HEK293 (cell line): ENCODE data around the gene MMP28.

Source experiments
- CTCF ChIA-PET: fragments of 350-600 bp; formaldehyde crosslinking; extraction: SDS; loops from one replicate; lab custom pipeline; 2021; ENCODE audit warnings: antibody characterized with exemption; lab: Yijun Ruan, JAX
- POLR2A ChIA-PET: fragments of 300-600 bp; formaldehyde crosslinking; extraction: SDS; loops from one replicate; lab custom pipeline; 2020; ENCODE audit warnings: antibody characterized with exemption, inconsistent platforms; lab: Yijun Ruan, JAX
- H3K27ac ChIP-seq: fragments of 200-500 bp; sonication (Bioruptor generic); 2 replicates; pipeline ENCODE4 v1.5.1; 2014; ENCODE audit warnings: low read depth, low read length, control low read depth, inconsistent platforms; ENCODE audit errors: extremely low read depth
- H3K36me3 ChIP-seq, 2 experiments: fragments of 200-500 bp in 1 of 2; sonication (Bioruptor generic) in 1 of 2; 1 replicate in 1 of 2; 2 replicates in 1 of 2; pipeline ENCODE4 v1.5.1; 2014 to 2017; ENCODE audit warnings: inconsistent platforms in 2 of 2, low read length in 2 of 2; ENCODE audit not compliant: control insufficient read depth in 2 of 2, insufficient read depth in 1 of 2
- H3K4me1 ChIP-seq: fragments of 200-500 bp; sonication (Bioruptor generic); 2 replicates; pipeline ENCODE4 v1.5.1; 2014; ENCODE audit warnings: mild to moderate bottlenecking, low read length, inconsistent platforms; ENCODE audit not compliant: control insufficient read depth, insufficient read depth
- H3K4me3 ChIP-seq: 2 replicates; pipeline ENCODE4 v1.5.1; 2011; ENCODE audit warnings: low read depth, mild to moderate bottlenecking, control low read depth, low read length, moderate library complexity
- H3K9me3 ChIP-seq: fragments of 200-500 bp; sonication (Bioruptor generic); 2 replicates; pipeline ENCODE4 v1.5.1; 2014; ENCODE audit warnings: low read depth, low read length, inconsistent platforms; ENCODE audit not compliant: control insufficient read depth, insufficient read depth
- GLIS1 ChIP-seq: fragments of 450-650 bp; formaldehyde crosslinking; IDR thresholded peaks from 2 replicates; pipeline ENCODE4 v1.5.1; 2016; ENCODE audit warnings: missing biosample characterization, missing genetic modification characterization
- PRDM4 ChIP-seq: fragments of 450-650 bp; formaldehyde crosslinking; IDR thresholded peaks from 2 replicates; pipeline ENCODE4 v1.5.1; 2017; ENCODE audit warnings: missing biosample characterization, missing genetic modification characterization
- PRDM6 ChIP-seq: fragments of 450-650 bp; formaldehyde crosslinking; IDR thresholded peaks from 2 replicates; pipeline ENCODE4 v1.5.1; 2017; ENCODE audit warnings: missing biosample characterization, missing genetic modification characterization
- YY2 ChIP-seq: fragments of 450-650 bp; formaldehyde crosslinking; IDR thresholded peaks from 2 replicates; pipeline ENCODE4 v1.5.1; 2016; ENCODE audit warnings: missing biosample characterization, missing genetic modification characterization
- ZBTB1 ChIP-seq: fragments of 450-650 bp; formaldehyde crosslinking; IDR thresholded peaks from 2 replicates; pipeline ENCODE4 v1.5.1; 2016; ENCODE audit warnings: missing biosample characterization, missing genetic modification characterization
- ZNF16 ChIP-seq: fragments of 450-650 bp; formaldehyde crosslinking; IDR thresholded peaks from 2 replicates; pipeline ENCODE4 v1.5.1; 2016; ENCODE audit warnings: low read depth, missing biosample characterization, missing genetic modification characterization
- ZNF175 ChIP-seq: fragments of 450-650 bp; formaldehyde crosslinking; IDR thresholded peaks from 2 replicates; pipeline ENCODE4 v1.5.1; 2016; ENCODE audit warnings: missing biosample characterization, missing genetic modification characterization
- ZNF184 ChIP-seq: fragments of 450-650 bp; IDR thresholded peaks from 2 replicates; pipeline ENCODE4 v1.5.1; 2018; ENCODE audit warnings: missing biosample characterization, mild to moderate bottlenecking, missing genetic modification characterization
- ZNF214 ChIP-seq: fragments of 450-650 bp; formaldehyde crosslinking; IDR thresholded peaks from 2 replicates; pipeline ENCODE4 v1.5.1; 2017; ENCODE audit warnings: missing biosample characterization, mild to moderate bottlenecking, missing genetic modification characterization, borderline replicate concordance
- ZNF221 ChIP-seq: fragments of 450-650 bp; formaldehyde crosslinking; IDR thresholded peaks from 2 replicates; pipeline ENCODE4 v1.5.1; 2017; ENCODE audit warnings: missing biosample characterization, missing genetic modification characterization, borderline replicate concordance
- ZNF274 ChIP-seq, 2 experiments: fragments of 200-500 bp in 1 of 2; fragments of 450-650 bp in 1 of 2; sonication (Bioruptor generic) in 1 of 2; formaldehyde crosslinking in 1 of 2; IDR thresholded peaks; 2 replicates each; pipeline versions ENCODE4 v1.5.1 to v1.6.1; 2014 to 2016; ENCODE audit warnings: borderline replicate concordance in 1 of 2, inconsistent platforms in 1 of 2, low read length in 1 of 2, missing biosample characterization in 1 of 2, missing genetic modification characterization in 1 of 2
- ZNF292 ChIP-seq: fragments of 450-650 bp; formaldehyde crosslinking; IDR thresholded peaks from 2 replicates; pipeline ENCODE4 v1.5.1; 2016; ENCODE audit warnings: low read depth, missing biosample characterization, missing genetic modification characterization, borderline replicate concordance
- ZNF398 ChIP-seq: fragments of 450-650 bp; formaldehyde crosslinking; IDR thresholded peaks from 2 replicates; pipeline ENCODE4 v1.5.1; 2017; ENCODE audit warnings: missing biosample characterization, missing genetic modification characterization
- ZNF404 ChIP-seq: fragments of 450-650 bp; formaldehyde crosslinking; IDR thresholded peaks from 2 replicates; pipeline ENCODE4 v1.5.1; 2017; ENCODE audit warnings: missing biosample characterization, missing genetic modification characterization
- ZNF48 ChIP-seq: fragments of 450-650 bp; formaldehyde crosslinking; IDR thresholded peaks from 2 replicates; pipeline ENCODE4 v1.5.1; 2016; ENCODE audit warnings: missing biosample characterization, missing genetic modification characterization
- ZNF488 ChIP-seq: fragments of 450-650 bp; formaldehyde crosslinking; IDR thresholded peaks from 2 replicates; pipeline ENCODE4 v1.5.1; 2016; ENCODE audit warnings: missing biosample characterization, missing genetic modification characterization
- ZNF600 ChIP-seq: fragments of 450-650 bp; formaldehyde crosslinking; IDR thresholded peaks from 2 replicates; pipeline ENCODE4 v1.5.1; 2016; ENCODE audit warnings: missing biosample characterization, missing genetic modification characterization
- ZNF639 ChIP-seq: fragments of 450-650 bp; formaldehyde crosslinking; IDR thresholded peaks from 2 replicates; pipeline ENCODE4 v1.5.1; 2016; ENCODE audit warnings: missing biosample characterization, missing genetic modification characterization
- ZSCAN4 ChIP-seq: fragments of 450-650 bp; formaldehyde crosslinking; IDR thresholded peaks from 2 replicates; pipeline ENCODE4 v1.5.1; 2017; ENCODE audit warnings: missing biosample characterization, missing genetic modification characterization

MMP28 gene

GRCh38 chr17:35729405-35729833 is 66.0 kb downstream of the MMP28 start (continued):
- no peak for TF ChIP-seq ZNF184 (tag by site-specific recombination)
- TF ChIP-seq ZNF16 (tag by site-specific recombination) = no peak
- no peak for TF ChIP-seq ZNF214

- TF ChIP-seq ZNF175 (tag by site-specific recombination) = no peak
- no peak for TF ChIP-seq ZSCAN4 (tag by site-specific recombination)
- no peak for TF ChIP-seq PRDM4 (tag by site-specific recombination)
- POLR2A ChIA-PET = interaction anchor here (1.2 kb wide), 1 partner anchor 80 kb away, joined by 5 read pairs; the partner anchor contains the start of gene TAF15
- CTCF ChIA-PET = interaction anchor here (1.2 to 5.3 kb wide), 4 partner anchors 19 to 114 kb away, joined by 3 to 44 read pairs (median 14); no protein-coding TSS in a partner anchor
- no peak overlapping the region for H3K4me3 ChIP-seq
- no peaks in the 10 kb centered on the region for H3K9me3 ChIP-seq
- no peak overlapping the region for H3K27ac ChIP-seq
- H3K4me1 ChIP-seq = peaks cover 35% of the 10 kb centered on the region
- peaks cover 14 to 29% of the 10 kb centered on the region in 2 experiments; a peak in 2 of 3 replicates for H3K36me3 ChIP-seq
These were observed 66.9 kb downstream of the MMP28 start for GRCh38 chr17:35728551-35728950.

- Histone ChIP-seq H3K9me3 (no peaks in the 10 kb centered on the region), H3K4me1 (peaks cover 30% of the 10 kb centered on the region), H3K27ac (no peak overlapping the region), H3K36me3 (peaks cover 21 to 32% of the 10 kb centered on the region in 2 experiments; a peak in 2 of 3 replicates), H3K4me3 (no peak overlapping the region)
- TF ChIP-seq YY2 (tag by site-specific recombination) (no peak), ZNF600 (tag by site-specific recombination) (no peak; the same call in 1 of the 2 replicates), ZNF398 (tag by site-specific recombination) (no peak), ZNF404 (tag by site-specific recombination) (no peak), ZNF221 (tag by site-specific recombination) (no peak), ZBTB1 (tag by site-specific recombination) (no peak), ZNF274 (IDR thresholded peaks at IDR 0.05; ENCODE audit: low read length) (no peak), ZNF274 (tag by site-specific recombination; IDR thresholded peaks at IDR 0.05; ENCODE audit: borderline replicate concordance) (no peak), ZSCAN4 (tag by site-specific recombination) (no peak), ZNF48 (tag by site-specific recombination) (no peak), GLIS1 (tag by site-specific recombination) (no peak), ZNF639 (no peak), ZNF488 (no peak), PRDM6 (no peak), ZNF292 (no peak)
- ChIA-PET POLR2A (interaction anchor here (1.2 kb wide), 1 partner anchor 81 kb away, joined by 4 read pairs; the partner anchor contains the start of gene TAF15), CTCF (interaction anchor here (0.8 to 5.3 kb wide), 5 partner anchors 19 to 113 kb away, joined by 3 to 44 read pairs (median 11); no protein-coding TSS in a partner anchor)
These were observed 67.8 kb downstream of the MMP28 start for GRCh38 chr17:35727635-35728034.
